NT2/D1 (cell line): ENCODE data around the gene ITIH4.

Source experiments
- SUZ12 ChIP-seq: IDR thresholded peaks from 2 replicates; pipeline ENCODE4 v1.6.1; 2011; ENCODE audit not compliant: insufficient read length, insufficient read depth; ENCODE audit errors: extremely low read depth
- ZNF274 ChIP-seq: IDR thresholded peaks from 2 replicates; pipeline ENCODE4 v1.6.1; 2011; ENCODE audit warnings: mild to moderate bottlenecking, low read depth, low read length

- no peak for TF ChIP-seq ZNF274
- no peak for TF ChIP-seq SUZ12
Measured at GRCh38 chr3:52839268-52839575, 8.8 kb upstream of the ITIH4 start.
